Osteocyte (in vitro differentiated cells): ENCODE measurements around the gene RASA1. TPM values are rescaled to one million over a fixed set of nuclear protein-coding genes. Genes with fewer than 3 reads are reported as not detected.

Source experiments
- DNase-seq: peaks from one replicate; pipeline ENCODE4 v3.0.0; 2021; ENCODE audit warnings: mixed read lengths; ENCODE audit not compliant: unreplicated experiment; ENCODE audit errors: extremely low spot score
- H3K27ac Mint-ChIP-seq: one replicate; pipeline ENCODE4 v1.8.0; 2021; ENCODE audit warnings: mild to moderate bottlenecking, mixed read lengths; ENCODE audit not compliant: unreplicated experiment
- H3K27me3 Mint-ChIP-seq: one replicate; pipeline ENCODE4 v1.8.0; 2021; ENCODE audit warnings: mixed read lengths; ENCODE audit not compliant: unreplicated experiment
- H3K36me3 Mint-ChIP-seq: one replicate; pipeline ENCODE4 v1.8.0; 2021; ENCODE audit warnings: mixed read lengths; ENCODE audit not compliant: unreplicated experiment
- H3K4me1 Mint-ChIP-seq: one replicate; pipeline ENCODE4 v1.8.0; 2021; ENCODE audit warnings: mixed read lengths; ENCODE audit not compliant: unreplicated experiment
- H3K4me3 Mint-ChIP-seq: one replicate; pipeline ENCODE4 v1.8.0; 2021; ENCODE audit warnings: mild to moderate bottlenecking, moderate library complexity, mixed read lengths; ENCODE audit not compliant: unreplicated experiment
- H3K9me3 Mint-ChIP-seq: one replicate; pipeline ENCODE4 v1.8.0; 2021; ENCODE audit warnings: mixed read lengths; ENCODE audit not compliant: unreplicated experiment
- CTCF ChIP-seq: fragments of 200-600 bp; sonication (generic); IDR thresholded peaks from 2 replicates; pipeline ENCODE4 v1.5.0; 2021; ENCODE audit warnings: antibody characterized with exemption, mild to moderate bottlenecking, moderate library complexity
- total RNA-seq: library from RNA; stranded (reverse); gene quantifications from 2 replicates; pipeline ENCODE4 v1.2.1, GENCODE V29; 2021

Gene RASA1
- total RNA-seq, 1 donor from 2014 or later, result 32.1 TPM

- no peaks in the 10 kb centered on the region for H3K4me1 Mint-ChIP-seq
- H3K36me3 Mint-ChIP-seq, result no peaks in the 10 kb centered on the region
- H3K27ac Mint-ChIP-seq, result no peak overlapping the region
- H3K9me3 Mint-ChIP-seq, result no peaks in the 10 kb centered on the region
- H3K27me3 Mint-ChIP-seq, result peaks cover 23% of the 10 kb centered on the region
- TF ChIP-seq CTCF, result no peak
- no peak overlapping the region for H3K4me3 Mint-ChIP-seq
- no peak for DNase-seq
Observed at GRCh38 chr5:87432460-87432859, 164.8 kb downstream of the RASA1 start.

DNA sequence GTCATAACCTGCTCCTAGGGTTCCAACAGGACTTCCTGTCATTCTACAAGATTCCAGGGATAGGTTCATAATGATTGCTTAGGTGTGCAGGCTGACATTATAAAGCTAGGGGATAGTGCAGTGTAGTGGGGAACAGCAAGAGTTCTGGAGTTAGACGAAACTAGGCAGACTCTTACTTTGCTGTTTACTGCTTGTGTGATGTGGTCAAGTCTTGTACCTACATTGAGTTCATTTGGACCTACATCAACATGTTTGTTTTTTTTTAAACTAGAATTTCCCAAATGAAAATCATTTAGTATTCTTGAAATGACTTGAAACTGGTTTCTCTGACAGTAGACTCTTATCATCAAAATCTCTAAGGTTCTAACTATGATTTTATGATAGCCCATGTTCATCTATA is 166.3 kb downstream of the RASA1 start:
- peaks cover 23% of the 10 kb centered on the region for H3K27me3 Mint-ChIP-seq
- H3K4me3 Mint-ChIP-seq, result no peak overlapping the region
- no peaks in the 10 kb centered on the region for H3K4me1 Mint-ChIP-seq
- no peak for TF ChIP-seq CTCF
- no peak overlapping the region for H3K27ac Mint-ChIP-seq
- no peak for DNase-seq
- no peaks in the 10 kb centered on the region for H3K36me3 Mint-ChIP-seq
- no peaks in the 10 kb centered on the region for H3K9me3 Mint-ChIP-seq

DNA sequence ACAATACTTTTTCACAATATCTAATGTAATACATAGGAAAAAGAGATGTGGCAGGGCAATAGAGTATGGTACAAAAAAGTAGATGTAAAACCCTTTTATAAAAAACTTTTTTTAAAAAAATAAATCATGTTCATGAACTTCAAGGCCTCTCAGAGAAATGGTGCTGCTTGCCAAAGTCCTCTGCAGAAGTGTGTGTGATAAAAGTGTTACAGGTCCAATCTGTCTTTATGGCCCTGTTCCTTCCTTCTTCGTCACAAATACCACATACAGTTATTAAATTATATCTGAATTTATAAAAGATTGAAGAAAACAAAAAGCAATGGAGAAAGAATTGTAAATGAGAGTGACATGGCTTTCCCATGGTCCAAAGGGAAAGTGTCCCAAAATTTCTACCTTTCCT is 166.8 kb downstream of the RASA1 start:
- Mint-ChIP-seq H3K9me3 (peaks cover 1% of the 10 kb centered on the region), H3K27me3 (peaks cover 21% of the 10 kb centered on the region), H3K36me3 (no peaks in the 10 kb centered on the region), H3K4me1 (no peaks in the 10 kb centered on the region), H3K4me3 (no peak overlapping the region), H3K27ac (no peak overlapping the region)
- no peak for TF ChIP-seq CTCF
- DNase-seq, result no peak

DNA sequence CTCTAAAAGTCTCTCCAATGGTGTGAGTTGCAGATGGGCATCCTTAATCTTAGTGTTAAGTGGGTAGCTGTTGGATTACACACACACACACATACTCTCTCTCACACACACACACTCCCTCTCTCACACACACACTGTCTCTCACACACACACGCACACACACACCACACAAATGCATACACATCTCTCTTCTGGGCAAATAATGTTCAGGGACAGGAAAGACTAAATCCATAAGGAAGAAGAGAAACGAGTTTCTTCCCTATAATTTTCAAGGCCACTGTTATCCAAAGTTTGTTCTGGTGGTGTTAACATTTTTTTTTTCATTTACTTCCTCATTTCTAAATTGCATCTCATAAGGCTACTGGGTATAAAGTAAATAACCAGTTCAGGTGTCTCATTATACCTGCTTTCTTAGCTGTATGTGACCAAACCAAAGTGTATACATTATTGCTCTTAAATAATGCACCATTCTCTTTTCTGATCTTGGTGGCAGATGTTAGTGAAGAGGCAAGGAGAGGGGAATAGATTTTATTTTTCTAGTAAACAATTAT is 167.5 kb downstream of the RASA1 start:
- peaks cover 7% of the 10 kb centered on the region for H3K9me3 Mint-ChIP-seq
- no peak for TF ChIP-seq CTCF
- H3K36me3 Mint-ChIP-seq, result no peaks in the 10 kb centered on the region
- no peak for DNase-seq
- H3K27ac Mint-ChIP-seq, result no peak overlapping the region
- peaks cover 20% of the 10 kb centered on the region for H3K27me3 Mint-ChIP-seq
- no peak overlapping the region for H3K4me3 Mint-ChIP-seq
- no peaks in the 10 kb centered on the region for H3K4me1 Mint-ChIP-seq

DNA sequence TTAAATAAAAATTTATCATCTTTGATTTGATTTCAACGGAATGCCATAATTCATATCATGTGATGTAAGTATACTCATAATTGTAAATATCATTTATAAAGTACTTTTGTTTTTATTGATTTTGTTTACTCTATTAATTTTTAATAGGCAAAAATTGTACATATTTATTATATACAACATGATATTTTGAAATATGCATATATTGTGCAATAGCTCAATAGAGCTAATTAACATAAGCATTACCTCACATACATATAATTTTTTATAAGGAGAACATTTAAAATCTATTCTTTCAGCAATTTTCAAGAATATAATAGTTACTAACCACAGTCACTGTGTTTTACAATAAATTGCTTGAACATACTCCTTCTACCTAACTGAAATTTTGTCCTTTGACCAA is 170.0 kb downstream of the RASA1 start:
- no peak overlapping the region for H3K4me3 Mint-ChIP-seq
- no peaks in the 10 kb centered on the region for H3K4me1 Mint-ChIP-seq
- no peak for DNase-seq
- peaks cover 7% of the 10 kb centered on the region for H3K9me3 Mint-ChIP-seq
- H3K36me3 Mint-ChIP-seq, result no peaks in the 10 kb centered on the region
- H3K27me3 Mint-ChIP-seq, result peaks cover 5% of the 10 kb centered on the region
- TF ChIP-seq CTCF, result no peak
- no peak overlapping the region for H3K27ac Mint-ChIP-seq
